Measurements from ENCODE around the gene ZBTB45. TPM values are rescaled to one million over a fixed set of nuclear protein-coding genes. Genes with fewer than 3 reads are reported as not detected.

The ZBTB45 gene
- total and polyA plus RNA-seq, 9 of the 15 experiments (the other 6 are each of a cell fraction or from before 2014, with no cell fraction given) = 0.08 to 16.1 (median 1.8) TPM

- FAIRE-seq = no peak
- Histone ChIP-seq H3K4me2 (ENCODE audit: insufficient read depth, low read length) (no peak overlapping the region), H3K9me3 (replicated peaks; ENCODE audit: control insufficient read depth, insufficient read depth, low read depth, low read length) (no peaks in the 10 kb centered on the region), H3K27me3 (ENCODE audit: control insufficient read depth in 2 of 2, insufficient read depth in 2 of 2, low read length in 2 of 2) (no peaks in the 10 kb centered on the region), H3K36me3 (ENCODE audit: control insufficient read depth, insufficient read depth, low read length) (peaks cover 31% of the 10 kb centered on the region; the same call in 2 of the 3 replicates), H3K4me1 (replicated peaks in 1 of 2; ENCODE audit: control insufficient read depth in 2 of 2, insufficient read depth in 2 of 2, low read length in 2 of 2) (peaks cover 9 to 66% of the 10 kb centered on the region in 2 experiments), H3K4me3 (no peak overlapping the region), H3K27ac (ENCODE audit: extremely low read depth, low read depth, low read length) (no peak overlapping the region), H2AFZ (ENCODE audit: low read depth, low read length) (no peak overlapping the region), H3K79me2 (ENCODE audit: control insufficient read depth, insufficient read depth, low read length) (peaks cover 55% of the 10 kb centered on the region), H3K9me1 (ENCODE audit: control insufficient read depth, insufficient read depth, low read length) (peaks cover 5% of the 10 kb centered on the region), H3K9ac (ENCODE audit: insufficient read depth in 1 of 2, low read depth in 2 of 2, low read length in 2 of 2) (peak overlapping the region in 1 of 2 experiments; percentile 97; a peak in 1 of 4 replicates), H4K20me1 (replicated peaks; ENCODE audit: control insufficient read depth, insufficient read depth, low read length) (no peaks in the 10 kb centered on the region)
- no TSS peak for BruUV-seq (replicated peaks)
- WGBS (ENCODE audit: insufficient coverage, low coverage, missing lambda C conversion rate) = 94% methylated on average over 33 of the region's 65 CpGs
- no peak for DNase-seq (ENCODE audit: extremely low read depth in 1 of 4, low spot score in 3 of 4)
- in situ Hi-C loops (cut with MboI) = no loop called here
- ATAC-seq = no peak
- ChIA-PET CTCF (ENCODE audit: low intra/inter-chr PET ratio) (interaction anchor here (0.6 kb wide), 1 partner anchor 220 kb away, joined by 3 read pairs; no protein-coding TSS in a partner anchor), POLR2A (interaction anchor here (0.5 to 1.0 kb wide), 2 partner anchors 26 to 559 kb away, joined by 3 to 4 read pairs; partner anchors contain the start of gene TRIM28)
- intact Hi-C loops (cut with micrococcal nuclease) = no loop called here
- TF ChIP-seq THRA (IDR thresholded peaks at IDR 0.05) (no peak), ZNF717 (CRISPR knock-in tag; IDR thresholded peaks at IDR 0.05) (no peak), MYBL2 (IDR thresholded peaks at IDR 0.05; ENCODE audit: low read depth) (no peak), MYBL2 (CRISPR knock-in tag; IDR thresholded peaks at IDR 0.05; ENCODE audit: borderline replicate concordance) (no peak), PKNOX1 (IDR thresholded peaks at IDR 0.05) (no peak), THAP12 (CRISPR knock-in tag; IDR thresholded peaks at IDR 0.05) (no peak), MTA2 (IDR thresholded peaks at IDR 0.05; ENCODE audit: low read depth) (no peak), POLR2A (conservative IDR thresholded peaks at IDR 0.05) (no peak), HOMEZ (CRISPR knock-in tag; IDR thresholded peaks at IDR 0.05) (no peak), RBM22 (IDR thresholded peaks at IDR 0.05; ENCODE audit: low read depth, low read length, poor library complexity, severe bottlenecking) (peak; percentile 25), ZNF76 (CRISPR knock-in tag; IDR thresholded peaks at IDR 0.05; ENCODE audit: borderline replicate concordance) (no peak), ARID2 (IDR thresholded peaks at IDR 0.05) (no peak), VEZF1 (CRISPR knock-in tag; IDR thresholded peaks at IDR 0.05) (no peak), XRCC5 (IDR thresholded peaks at IDR 0.05; ENCODE audit: low read depth, low read length) (no peak)
These were observed 2.4 kb downstream of the ZBTB45 start for GRCh38 chr19:58516964-58517833.

Measured in K562 (cell line).